ENCODE results near the gene DNAJC28. TPM values are rescaled to one million over a fixed set of nuclear protein-coding genes. Genes with fewer than 3 reads are reported as not detected.

The DNAJC28 gene
- total and polyA plus RNA-seq, 4 donors = 0.83 to 3.2 (median 2.7) TPM

DNA sequence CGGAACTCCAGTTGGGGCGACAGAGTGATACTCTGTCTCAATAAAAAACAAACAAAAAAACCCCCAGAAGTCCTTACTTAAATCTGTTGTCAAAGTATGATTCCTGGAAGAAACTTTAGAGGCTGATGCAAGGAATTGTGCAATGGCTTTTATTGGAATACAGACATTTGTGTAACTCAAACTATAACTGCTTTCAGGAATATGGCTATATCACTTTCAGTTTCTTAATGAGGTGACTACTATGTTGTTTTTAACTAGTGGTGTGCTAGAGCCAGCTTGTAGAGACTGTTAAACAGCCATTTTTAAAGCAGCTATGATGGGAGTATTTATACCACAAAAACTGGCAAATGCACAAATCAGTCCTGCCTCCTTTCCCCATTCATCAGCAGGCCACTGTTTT lies 22.7 kb upstream of the DNAJC28 start:
- H3K9me3 ChIP-seq (ENCODE audit: control insufficient read depth in 4 of 4, low read length in 3 of 4) = no peaks in the 10 kb centered on the region
- peaks cover 9 to 62% (median 47%) of the 10 kb centered on the region in 4 donors for H3K36me3 ChIP-seq (ENCODE audit: control insufficient read depth in 4 of 4, insufficient read depth in 3 of 4, low read depth in 1 of 4, low read length in 3 of 4)
- no peak for TF ChIP-seq NR2F2 (IDR thresholded peaks at IDR 0.05)
- TF ChIP-seq RAD21 (IDR thresholded peaks at IDR 0.05) = no peak
- TF ChIP-seq HNF4G (IDR thresholded peaks at IDR 0.05) = no peak
- TF ChIP-seq FOXA2 (IDR thresholded peaks at IDR 0.05) = no peak
- TF ChIP-seq, protein P1, sequence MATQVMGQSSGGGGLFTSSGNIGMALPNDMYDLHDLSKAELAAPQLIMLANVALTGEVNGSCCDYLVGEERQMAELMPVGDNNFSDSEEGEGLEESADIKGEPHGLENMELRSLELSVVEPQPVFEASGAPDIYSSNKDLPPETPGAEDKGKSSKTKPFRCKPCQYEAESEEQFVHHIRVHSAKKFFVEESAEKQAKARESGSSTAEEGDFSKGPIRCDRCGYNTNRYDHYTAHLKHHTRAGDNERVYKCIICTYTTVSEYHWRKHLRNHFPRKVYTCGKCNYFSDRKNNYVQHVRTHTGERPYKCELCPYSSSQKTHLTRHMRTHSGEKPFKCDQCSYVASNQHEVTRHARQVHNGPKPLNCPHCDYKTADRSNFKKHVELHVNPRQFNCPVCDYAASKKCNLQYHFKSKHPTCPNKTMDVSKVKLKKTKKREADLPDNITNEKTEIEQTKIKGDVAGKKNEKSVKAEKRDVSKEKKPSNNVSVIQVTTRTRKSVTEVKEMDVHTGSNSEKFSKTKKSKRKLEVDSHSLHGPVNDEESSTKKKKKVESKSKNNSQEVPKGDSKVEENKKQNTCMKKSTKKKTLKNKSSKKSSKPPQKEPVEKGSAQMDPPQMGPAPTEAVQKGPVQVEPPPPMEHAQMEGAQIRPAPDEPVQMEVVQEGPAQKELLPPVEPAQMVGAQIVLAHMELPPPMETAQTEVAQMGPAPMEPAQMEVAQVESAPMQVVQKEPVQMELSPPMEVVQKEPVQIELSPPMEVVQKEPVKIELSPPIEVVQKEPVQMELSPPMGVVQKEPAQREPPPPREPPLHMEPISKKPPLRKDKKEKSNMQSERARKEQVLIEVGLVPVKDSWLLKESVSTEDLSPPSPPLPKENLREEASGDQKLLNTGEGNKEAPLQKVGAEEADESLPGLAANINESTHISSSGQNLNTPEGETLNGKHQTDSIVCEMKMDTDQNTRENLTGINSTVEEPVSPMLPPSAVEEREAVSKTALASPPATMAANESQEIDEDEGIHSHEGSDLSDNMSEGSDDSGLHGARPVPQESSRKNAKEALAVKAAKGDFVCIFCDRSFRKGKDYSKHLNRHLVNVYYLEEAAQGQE (IDR thresholded peaks at IDR 0.05) = no peak
- TF ChIP-seq JUND (IDR thresholded peaks at IDR 0.05) = no peak
- no peak for TF ChIP-seq FOXA1 (IDR thresholded peaks at IDR 0.05)
- no peak for TF ChIP-seq RXRA (IDR thresholded peaks at IDR 0.05)
- TF ChIP-seq, protein P2, sequence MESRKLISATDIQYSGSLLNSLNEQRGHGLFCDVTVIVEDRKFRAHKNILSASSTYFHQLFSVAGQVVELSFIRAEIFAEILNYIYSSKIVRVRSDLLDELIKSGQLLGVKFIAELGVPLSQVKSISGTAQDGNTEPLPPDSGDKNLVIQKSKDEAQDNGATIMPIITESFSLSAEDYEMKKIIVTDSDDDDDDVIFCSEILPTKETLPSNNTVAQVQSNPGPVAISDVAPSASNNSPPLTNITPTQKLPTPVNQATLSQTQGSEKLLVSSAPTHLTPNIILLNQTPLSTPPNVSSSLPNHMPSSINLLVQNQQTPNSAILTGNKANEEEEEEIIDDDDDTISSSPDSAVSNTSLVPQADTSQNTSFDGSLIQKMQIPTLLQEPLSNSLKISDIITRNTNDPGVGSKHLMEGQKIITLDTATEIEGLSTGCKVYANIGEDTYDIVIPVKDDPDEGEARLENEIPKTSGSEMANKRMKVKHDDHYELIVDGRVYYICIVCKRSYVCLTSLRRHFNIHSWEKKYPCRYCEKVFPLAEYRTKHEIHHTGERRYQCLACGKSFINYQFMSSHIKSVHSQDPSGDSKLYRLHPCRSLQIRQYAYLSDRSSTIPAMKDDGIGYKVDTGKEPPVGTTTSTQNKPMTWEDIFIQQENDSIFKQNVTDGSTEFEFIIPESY (IDR thresholded peaks at IDR 0.05) = no peak
- TF ChIP-seq, protein P3, sequence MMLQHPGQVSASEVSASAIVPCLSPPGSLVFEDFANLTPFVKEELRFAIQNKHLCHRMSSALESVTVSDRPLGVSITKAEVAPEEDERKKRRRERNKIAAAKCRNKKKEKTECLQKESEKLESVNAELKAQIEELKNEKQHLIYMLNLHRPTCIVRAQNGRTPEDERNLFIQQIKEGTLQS (IDR thresholded peaks at IDR 0.05) = no peak
- TF ChIP-seq HNF4A (conservative IDR thresholded peaks at IDR 0.05) = no peak
- no peak for TF ChIP-seq EGR1 (IDR thresholded peaks at IDR 0.05; ENCODE audit: low read depth in 2 of 2)
- TF ChIP-seq TAF1 (conservative IDR thresholded peaks at IDR 0.05) = no peak
- 99% methylated on average over 2 of the region's 2 CpGs for WGBS
- no peaks in the 10 kb centered on the region for H3K4me1 ChIP-seq (ENCODE audit: control insufficient read depth in 4 of 4, insufficient read depth in 4 of 4, low read length in 3 of 4)
- no peak overlapping the region for H3K27ac ChIP-seq (ENCODE audit: low read depth in 1 of 2, low read length in 2 of 2)
- DNase-seq (ENCODE audit: low spot score) = no peak
- H3K9ac ChIP-seq (ENCODE audit: low read depth in 1 of 2, low read length in 2 of 2) = no peak overlapping the region
- no peak overlapping the region for H3K4me3 ChIP-seq (ENCODE audit: low read depth in 1 of 3, low read length in 3 of 3)
- no peaks in the 10 kb centered on the region for H3K27me3 ChIP-seq (ENCODE audit: control insufficient read depth in 4 of 4, insufficient read depth in 4 of 4, low read length in 3 of 4)

DNA sequence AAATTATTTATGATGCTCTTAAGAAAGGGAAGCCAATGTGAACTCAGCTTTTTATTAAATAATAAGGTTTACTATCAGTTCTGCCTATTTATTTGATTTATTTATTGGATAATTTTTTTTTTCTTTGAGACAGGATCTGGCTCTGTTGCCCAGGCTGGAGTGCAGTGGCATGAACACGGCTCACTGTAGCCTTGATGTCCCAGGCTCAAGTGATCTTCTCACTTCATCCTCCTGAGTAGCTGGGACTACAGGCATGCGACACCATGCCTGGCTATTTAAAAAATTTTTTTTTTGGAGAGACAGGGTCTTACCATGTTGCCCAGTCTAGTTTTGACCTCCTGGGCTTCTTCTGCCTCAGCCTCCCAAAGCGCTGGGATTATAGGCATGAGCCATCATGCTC lies 21.0 kb upstream of the DNAJC28 start:
- TF ChIP-seq NR2F2 (IDR thresholded peaks at IDR 0.05) = no peak
- TF ChIP-seq FOXA2 (IDR thresholded peaks at IDR 0.05) = no peak
- no peak for TF ChIP-seq JUND (IDR thresholded peaks at IDR 0.05)
- H3K4me1 ChIP-seq (ENCODE audit: control insufficient read depth in 4 of 4, insufficient read depth in 4 of 4, low read length in 3 of 4) = no peaks in the 10 kb centered on the region
- H3K27me3 ChIP-seq (ENCODE audit: control insufficient read depth in 4 of 4, insufficient read depth in 4 of 4, low read length in 3 of 4) = no peaks in the 10 kb centered on the region
- no peak overlapping the region for H3K4me3 ChIP-seq (ENCODE audit: low read depth in 1 of 3, low read length in 3 of 3)
- WGBS = 99% methylated on average over 3 of the region's 3 CpGs
- H3K36me3 ChIP-seq (ENCODE audit: control insufficient read depth in 4 of 4, insufficient read depth in 3 of 4, low read depth in 1 of 4, low read length in 3 of 4) = peaks cover 9 to 61% (median 43%) of the 10 kb centered on the region in 4 donors
- no peak for DNase-seq (ENCODE audit: low spot score)
- no peak overlapping the region for H3K9ac ChIP-seq (ENCODE audit: low read depth in 1 of 2, low read length in 2 of 2)
- H3K27ac ChIP-seq (ENCODE audit: low read depth in 1 of 2, low read length in 2 of 2) = no peak overlapping the region
- H3K9me3 ChIP-seq (ENCODE audit: control insufficient read depth in 4 of 4, low read length in 3 of 4) = no peaks in the 10 kb centered on the region

DNA sequence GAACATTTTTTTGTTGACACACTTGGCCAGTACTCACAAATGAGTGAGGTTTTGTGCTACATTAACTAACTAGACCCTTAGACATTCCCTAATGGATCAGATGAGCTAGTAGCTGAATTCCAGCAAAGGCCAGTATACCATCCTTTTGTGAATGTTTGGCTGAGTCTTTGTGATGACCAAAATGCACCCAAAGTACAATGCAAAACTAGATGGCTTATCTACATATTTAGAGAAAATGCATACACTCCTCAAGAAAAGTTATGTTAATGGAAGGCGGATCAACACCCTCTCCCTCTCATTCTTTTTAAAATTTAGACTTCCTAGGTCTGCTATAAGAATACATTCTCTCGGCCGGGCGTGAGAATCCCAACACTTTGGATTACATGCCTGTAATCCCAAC lies 20.1 kb upstream of the DNAJC28 start:
- H3K9ac ChIP-seq (ENCODE audit: low read depth in 1 of 2, low read length in 2 of 2) = no peak overlapping the region
- no peaks in the 10 kb centered on the region for H3K27me3 ChIP-seq (ENCODE audit: control insufficient read depth in 4 of 4, insufficient read depth in 4 of 4, low read length in 3 of 4)
- no peak for DNase-seq (ENCODE audit: low spot score)
- peaks cover 3 to 55% (median 35%) of the 10 kb centered on the region in 4 donors for H3K36me3 ChIP-seq (ENCODE audit: control insufficient read depth in 4 of 4, insufficient read depth in 3 of 4, low read depth in 1 of 4, low read length in 3 of 4)
- H3K9me3 ChIP-seq (ENCODE audit: control insufficient read depth in 4 of 4, low read length in 3 of 4) = no peaks in the 10 kb centered on the region
- no peak overlapping the region for H3K27ac ChIP-seq (ENCODE audit: low read depth in 1 of 2, low read length in 2 of 2)
- no peak overlapping the region for H3K4me3 ChIP-seq (ENCODE audit: low read depth in 1 of 3, low read length in 3 of 3)
- 99% methylated on average over 4 of the region's 4 CpGs for WGBS
- H3K4me1 ChIP-seq (ENCODE audit: control insufficient read depth in 4 of 4, insufficient read depth in 4 of 4, low read length in 3 of 4) = no peaks in the 10 kb centered on the region
- no peak for TF ChIP-seq GABPA (IDR thresholded peaks at IDR 0.05 in 1 of 2, conservative IDR thresholded peaks at IDR 0.05 in 1 of 2)
- no peak for TF ChIP-seq SP1 (IDR thresholded peaks at IDR 0.05)
- TF ChIP-seq, protein P1 (IDR thresholded peaks at IDR 0.05) = no peak
- TF ChIP-seq YY1 (IDR thresholded peaks at IDR 0.05) = no peak
- TF ChIP-seq, protein P3 (IDR thresholded peaks at IDR 0.05) = no peak
- TF ChIP-seq FOXA2 (IDR thresholded peaks at IDR 0.05) = no peak
- TF ChIP-seq RXRA (IDR thresholded peaks at IDR 0.05) = no peak
- TF ChIP-seq, protein P2 (IDR thresholded peaks at IDR 0.05) = no peak
- no peak for TF ChIP-seq TAF1 (conservative IDR thresholded peaks at IDR 0.05)
- TF ChIP-seq FOXA1 (IDR thresholded peaks at IDR 0.05) = no peak
- no peak for TF ChIP-seq JUND (IDR thresholded peaks at IDR 0.05)
- TF ChIP-seq HNF4G (IDR thresholded peaks at IDR 0.05) = no peak
